Left ventricle myocardium inferior (tissue), 1 donor: ENCODE results near the gene SHISA5. TPM values are rescaled to one million over a fixed set of nuclear protein-coding genes. Genes with fewer than 3 reads are reported as not detected.

Experiments used
- DNase-seq: peaks from one replicate; pipeline ENCODE4 v3.0.0-alpha.2; 2020
- H3K27ac ChIP-seq: fragments of 200-600 bp; replicated peaks from 2 replicates; pipeline ENCODE4 v1.8.0; 2021
- H3K27me3 ChIP-seq: fragments of 200-600 bp; 2 replicates; pipeline ENCODE4 v1.8.0; 2021; ENCODE audit warnings: low read depth
- H3K36me3 ChIP-seq: fragments of 200-600 bp; 2 replicates; pipeline ENCODE4 v1.8.0; 2021
- H3K4me1 ChIP-seq: fragments of 200-600 bp; 2 replicates; pipeline ENCODE4 v1.8.0; 2021
- H3K4me3 ChIP-seq: fragments of 200-600 bp; 2 replicates; pipeline ENCODE4 v1.8.0; 2021; ENCODE audit warnings: mild to moderate bottlenecking, moderate library complexity
- H3K9me3 ChIP-seq: fragments of 200-600 bp; replicated peaks from 2 replicates; pipeline ENCODE4 v1.8.0; 2021
- intact Hi-C: fragments of 100-400 bp; cut with micrococcal nuclease; formaldehyde crosslinking; loops from one replicate; pipeline ENCODE4 v1.11.0; 2022
- total RNA-seq: library from RNA; stranded (reverse); fragmentation: NEBNext Ultra II Directional; extraction: Animal tissue kit (Norgen Biotek cat#: 25700); gene quantifications from one replicate; pipeline ENCODE4 v1.2.1, GENCODE V29; 2021
- TF ChIP-seq, protein P1 (sequence below): fragments of 200-600 bp; IDR thresholded peaks from 2 replicates; pipeline ENCODE4 v1.8.0; 2021; ENCODE audit warnings: antibody characterized with exemption, mild to moderate bottlenecking, borderline replicate concordance
- donor health status: DM: no; HTN: yes; CAD: no; lungs with severe emphysema.

Gene SHISA5
- total RNA-seq, 1 donor from 2014 or later, result 47.3 TPM

DNA sequence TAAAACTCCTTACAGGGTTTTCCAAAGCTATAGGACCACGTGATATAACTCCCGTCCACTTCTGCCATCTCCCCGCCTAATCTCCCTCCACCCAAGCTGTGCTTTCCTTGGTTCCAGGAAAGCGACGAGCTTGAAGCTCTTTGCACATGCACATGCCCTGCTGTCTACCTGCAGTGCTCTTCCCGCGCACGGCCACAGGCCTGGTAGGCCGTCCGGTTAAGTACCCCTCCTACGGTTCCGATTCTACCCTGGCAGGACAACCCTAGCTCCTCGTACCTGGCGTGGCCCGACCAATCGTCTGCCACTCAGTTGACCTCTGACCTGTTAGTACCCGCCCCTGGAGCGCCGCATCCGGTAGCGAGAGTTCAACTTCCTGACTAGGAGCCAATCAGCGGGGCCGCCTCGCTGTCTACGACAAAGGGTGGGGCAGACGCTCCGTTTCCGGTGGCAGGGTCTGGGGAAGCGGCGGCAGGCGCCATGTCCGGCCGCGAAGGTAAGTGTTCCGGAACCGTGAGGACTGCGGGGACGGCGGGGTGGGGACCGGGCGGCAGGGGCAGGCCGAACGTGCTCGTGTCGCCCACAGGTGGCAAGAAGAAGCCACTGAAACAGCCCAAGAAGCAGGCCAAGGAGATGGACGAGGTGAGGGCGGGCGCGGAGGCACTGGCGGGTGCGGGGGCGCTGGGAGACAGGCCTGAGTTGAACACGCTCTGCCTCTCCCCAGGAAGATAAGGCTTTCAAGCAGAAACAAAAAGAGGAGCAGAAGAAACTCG lies 64.0 kb downstream of the SHISA5 start, which contains the start of the genes CCDC51 and TMA7:
Gene CCDC51, minus strand, starts transcription at position 300 of the 770 bp plus-strand sequence. CDS start 4,991 bp downstream, outside the sequence.
Gene TMA7, plus strand, starts transcription at position 438 of the 770 bp plus-strand sequence. Its CDS starts 40 bp downstream, at position 478.
- DNase-seq, result peak; percentile 99
- Histone ChIP-seq H3K27ac (peak within 1 kb of the TSS; percentile 90), H3K36me3 (peaks cover 33% of the 10 kb centered on the region), H3K9me3 (no peaks in the 10 kb centered on the region), H3K27me3 (no peaks in the 10 kb centered on the region), H3K4me3 (peak within 1 kb of the TSS; percentile 75), H3K4me1 (peaks cover 38% of the 10 kb centered on the region)
- TF ChIP-seq, protein P1, sequence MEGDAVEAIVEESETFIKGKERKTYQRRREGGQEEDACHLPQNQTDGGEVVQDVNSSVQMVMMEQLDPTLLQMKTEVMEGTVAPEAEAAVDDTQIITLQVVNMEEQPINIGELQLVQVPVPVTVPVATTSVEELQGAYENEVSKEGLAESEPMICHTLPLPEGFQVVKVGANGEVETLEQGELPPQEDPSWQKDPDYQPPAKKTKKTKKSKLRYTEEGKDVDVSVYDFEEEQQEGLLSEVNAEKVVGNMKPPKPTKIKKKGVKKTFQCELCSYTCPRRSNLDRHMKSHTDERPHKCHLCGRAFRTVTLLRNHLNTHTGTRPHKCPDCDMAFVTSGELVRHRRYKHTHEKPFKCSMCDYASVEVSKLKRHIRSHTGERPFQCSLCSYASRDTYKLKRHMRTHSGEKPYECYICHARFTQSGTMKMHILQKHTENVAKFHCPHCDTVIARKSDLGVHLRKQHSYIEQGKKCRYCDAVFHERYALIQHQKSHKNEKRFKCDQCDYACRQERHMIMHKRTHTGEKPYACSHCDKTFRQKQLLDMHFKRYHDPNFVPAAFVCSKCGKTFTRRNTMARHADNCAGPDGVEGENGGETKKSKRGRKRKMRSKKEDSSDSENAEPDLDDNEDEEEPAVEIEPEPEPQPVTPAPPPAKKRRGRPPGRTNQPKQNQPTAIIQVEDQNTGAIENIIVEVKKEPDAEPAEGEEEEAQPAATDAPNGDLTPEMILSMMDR, result no peak
- intact Hi-C loops, result loop anchor here (5.0 to 10.0 kb wide), 2 partner anchors 38 to 165 kb away; no protein-coding TSS in a partner anchor

DNA sequence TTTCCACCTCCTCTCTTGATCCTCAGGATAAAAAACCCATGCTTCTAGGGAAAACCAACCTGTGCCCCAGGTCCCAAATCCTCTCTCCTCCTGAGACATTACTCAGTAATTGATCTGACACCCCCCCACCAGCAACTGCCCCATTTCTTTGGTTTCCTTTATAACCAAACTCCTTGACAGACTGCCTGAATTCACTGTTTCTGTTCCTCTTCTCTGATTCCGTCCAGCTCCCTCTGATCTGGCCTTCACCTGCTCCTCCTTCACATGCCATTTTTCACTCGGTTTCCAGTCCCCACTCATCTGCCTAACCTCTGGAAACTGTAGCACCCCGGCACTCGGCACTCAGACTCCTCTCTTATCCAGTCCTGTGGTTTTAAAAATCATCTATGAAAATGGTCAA lies 66.2 kb downstream of the SHISA5 start:
- H3K9me3 ChIP-seq, result no peaks in the 10 kb centered on the region

DNA sequence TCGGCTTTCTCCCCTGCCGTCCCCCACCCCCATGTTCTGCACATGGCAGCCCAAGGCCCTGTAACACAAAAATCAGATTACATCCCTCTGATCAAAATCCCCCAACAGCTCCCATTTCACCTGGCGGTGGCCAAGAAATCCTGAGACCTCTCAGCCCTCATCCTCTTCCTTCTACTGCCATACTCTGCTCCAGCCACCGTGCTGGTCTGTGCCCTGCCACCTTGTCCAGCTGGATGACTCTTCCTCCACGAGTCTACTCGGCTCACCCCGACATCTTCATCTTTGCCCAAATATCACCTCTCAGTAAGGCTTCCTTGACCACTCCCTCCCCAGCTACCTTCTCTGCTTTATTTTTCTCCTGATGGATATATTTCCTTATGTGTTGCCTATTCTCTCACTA lies 67.1 kb downstream of the SHISA5 start:
- no peak for DNase-seq
- Histone ChIP-seq H3K4me3 (no peak overlapping the region), H3K9me3 (no peaks in the 10 kb centered on the region), H3K4me1 (peaks cover 49% of the 10 kb centered on the region), H3K27me3 (no peaks in the 10 kb centered on the region), H3K27ac (no peak overlapping the region), H3K36me3 (peaks cover 18% of the 10 kb centered on the region)
- intact Hi-C loops, result loop anchor here (5.0 to 10.0 kb wide), 2 partner anchors 35 to 162 kb away; no protein-coding TSS in a partner anchor
- TF ChIP-seq, protein P1, result no peak

More for the DNA sequence above, 66.2 kb downstream of the SHISA5 start:
- no peak for DNase-seq
- H3K36me3 ChIP-seq, result peaks cover 17% of the 10 kb centered on the region
- intact Hi-C loops, result loop anchor here (5.0 to 10.0 kb wide), 2 partner anchors 36 to 163 kb away; no protein-coding TSS in a partner anchor
- peaks cover 55% of the 10 kb centered on the region for H3K4me1 ChIP-seq
- TF ChIP-seq, protein P1, result no peak
- no peak overlapping the region for H3K4me3 ChIP-seq
- H3K27ac ChIP-seq, result no peak overlapping the region
- no peaks in the 10 kb centered on the region for H3K27me3 ChIP-seq

DNA sequence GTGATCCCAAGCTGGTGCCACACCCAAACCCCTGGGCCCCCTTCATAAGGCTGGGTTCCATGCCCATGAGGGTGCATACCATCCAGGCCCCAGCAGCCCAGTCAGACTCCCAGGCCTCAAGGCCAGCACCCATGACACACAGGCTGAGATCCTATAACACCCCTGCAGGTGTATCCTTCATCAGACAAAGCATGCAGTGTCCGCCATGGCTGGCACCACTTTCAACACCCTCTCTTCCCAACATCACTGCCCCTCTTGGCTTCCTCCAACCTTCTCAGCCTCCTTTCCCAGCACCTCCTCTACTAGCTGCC lies 67.5 kb downstream of the SHISA5 start:
- H3K36me3 ChIP-seq, result peaks cover 16% of the 10 kb centered on the region
- TF ChIP-seq, protein P1, result no peak
- intact Hi-C loops, result loop anchor here (5.0 to 10.0 kb wide), 2 partner anchors 34 to 162 kb away; no protein-coding TSS in a partner anchor
- H3K9me3 ChIP-seq, result no peaks in the 10 kb centered on the region
- no peaks in the 10 kb centered on the region for H3K27me3 ChIP-seq
- no peak overlapping the region for H3K4me3 ChIP-seq
- H3K27ac ChIP-seq, result no peak overlapping the region
- peaks cover 45% of the 10 kb centered on the region for H3K4me1 ChIP-seq
- no peak for DNase-seq

DNA sequence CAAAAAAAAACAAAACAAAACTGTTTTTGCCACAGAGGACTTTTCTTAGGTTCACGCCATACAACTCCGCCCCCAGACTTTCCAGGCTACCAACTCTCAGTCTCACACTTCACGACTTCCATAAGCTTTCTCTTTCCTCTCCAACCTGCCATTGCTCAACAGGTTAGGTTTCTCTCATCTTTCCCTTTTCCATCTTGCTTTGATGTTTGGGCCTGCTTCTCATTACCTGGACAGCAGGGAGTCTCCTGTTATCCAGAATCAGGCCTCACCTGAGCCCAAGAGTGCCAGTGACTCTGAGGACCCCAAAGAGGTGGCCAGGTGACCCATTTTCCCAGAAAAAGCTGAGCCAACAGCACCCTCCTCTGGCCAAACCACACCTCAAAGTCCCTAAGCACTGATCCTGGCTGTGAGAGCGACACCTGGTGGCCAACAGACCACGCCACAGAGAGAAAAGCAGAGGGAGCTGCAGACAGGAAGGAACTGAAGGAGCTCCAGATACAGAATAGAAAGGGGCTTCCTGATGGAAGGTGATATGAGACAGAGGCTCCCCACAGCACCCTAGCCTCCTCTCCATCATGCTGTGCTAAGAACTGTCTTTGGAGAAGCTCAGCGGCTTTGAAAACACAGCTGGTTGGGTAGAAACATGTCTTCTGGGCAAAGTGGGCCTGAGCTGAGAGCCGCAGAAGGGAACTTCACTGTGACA lies 68.0 kb downstream of the SHISA5 start:
- TF ChIP-seq, protein P1, result peak; percentile 100
- H3K4me3 ChIP-seq, result no peak overlapping the region

More for the DNA sequence above, 68.0 kb downstream of the SHISA5 start:
- no peaks in the 10 kb centered on the region for H3K9me3 ChIP-seq
- no peaks in the 10 kb centered on the region for H3K27me3 ChIP-seq
- H3K4me1 ChIP-seq, result peaks cover 39% of the 10 kb centered on the region
- DNase-seq, result peak; percentile 87
- H3K27ac ChIP-seq, result no peak overlapping the region
- peaks cover 15% of the 10 kb centered on the region for H3K36me3 ChIP-seq
- intact Hi-C loops, result loop anchor here (5.0 to 10.0 kb wide), 2 partner anchors 34 to 161 kb away; no protein-coding TSS in a partner anchor
